Peyer's patch (tissue), 4 donors: ENCODE measurements around the gene LAD1. TPM values are rescaled to one million over a fixed set of nuclear protein-coding genes. Genes with fewer than 3 reads are reported as not detected.

Source experiments
- DNase-seq, 3 donors: peaks; one replicate each; pipeline ENCODE4 v3.0.0-alpha.2; 2017 to 2019
- H3K27ac ChIP-seq, 4 donors: fragments of 200-600 bp; sonication (generic); one replicate each; pipeline ENCODE4 v1.5.1; 2016 to 2019
- H3K27me3 ChIP-seq, 2 donors: fragments of 200-600 bp; sonication (generic); one replicate each; pipeline ENCODE4 v1.5.1; 2019
- H3K36me3 ChIP-seq, 3 donors: fragments of 200-600 bp; sonication (generic); one replicate each; pipeline ENCODE4 v1.5.1; 2016 to 2019
- H3K4me1 ChIP-seq, 4 donors: fragments of 200-600 bp; sonication (generic); one replicate each; pipeline ENCODE4 v1.5.1; 2016 to 2019
- H3K4me3 ChIP-seq, 4 donors: fragments of 200-600 bp; sonication (generic); 1 replicate in 3 of 4; 2 replicates in 1 of 4; pipeline ENCODE4 v1.5.1; 2016 to 2019; ENCODE audit warnings: mild to moderate bottlenecking in 1 of 4
- H3K9me3 ChIP-seq, 4 donors: fragments of 200-600 bp; sonication (generic); one replicate each; pipeline ENCODE4 v1.5.1; 2016 to 2019; ENCODE audit warnings: mild to moderate bottlenecking in 1 of 4
- POLR2A ChIP-seq, 2 donors: fragments of 450-650 bp; IDR thresholded peaks; one replicate each; pipeline ENCODE4 v1.5.1; 2017; ENCODE audit warnings: antibody characterized with exemption in 2 of 2, mild to moderate bottlenecking in 2 of 2, moderate library complexity in 2 of 2
- total RNA-seq, 4 donors: library from RNA; depleted of rRNA; stranded (reverse); fragments of >200 nt; gene quantifications; one replicate each; pipeline ENCODE4 v1.1.0, GENCODE V29; 2016
- TF ChIP-seq, protein P1 (sequence below), 6 experiments: fragments of 450-650 bp in 4 of 6; fragments of 200-600 bp in 2 of 6; sonication (generic) in 1 of 6; IDR thresholded peaks; one replicate each; pipeline ENCODE4 v1.5.1; 2017 to 2019; ENCODE audit warnings: antibody characterized with exemption in 6 of 6, mild to moderate bottlenecking in 3 of 6, moderate library complexity in 1 of 6

The LAD1 gene
- total RNA-seq, 4 donors from 2014 or later: 106 to 224 (median 192) TPM

DNA sequence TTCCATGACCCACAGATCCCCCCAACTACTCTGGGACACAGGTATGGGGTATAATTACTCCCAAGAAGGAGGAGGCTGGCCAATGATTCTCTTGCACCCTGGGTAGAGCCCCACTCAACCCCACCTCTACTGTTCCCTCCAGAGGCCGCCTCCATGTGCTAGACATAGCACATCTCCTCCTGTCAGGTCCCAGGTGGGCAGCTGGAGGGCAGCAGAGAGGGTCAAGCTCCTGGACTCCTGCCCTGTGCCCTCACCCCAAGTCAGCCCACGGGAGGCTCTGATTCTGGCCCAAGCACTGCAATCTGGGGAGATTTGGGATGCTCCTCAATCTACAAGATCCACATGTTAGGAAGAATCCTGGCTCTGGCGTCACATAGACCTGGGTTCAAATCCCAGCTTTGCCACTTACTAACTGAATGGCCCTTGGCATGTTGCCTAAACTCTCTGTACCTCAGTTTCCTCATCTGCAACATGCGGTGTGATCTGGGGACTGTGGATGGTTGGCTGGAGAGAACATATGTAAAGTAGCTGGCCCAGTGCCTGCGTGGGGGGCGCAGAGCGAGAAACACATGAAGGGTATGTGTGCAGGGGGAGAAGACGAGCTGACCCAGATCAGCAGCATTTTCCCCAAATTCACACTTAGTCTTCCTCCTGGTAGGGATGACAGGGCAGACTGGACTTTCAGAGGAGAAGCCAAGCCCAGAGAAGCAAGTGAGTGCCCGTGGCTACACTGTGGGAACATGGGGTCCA, 44.8 kb downstream of the LAD1 start:
- TF ChIP-seq POLR2A (IDR thresholded peaks at IDR 0.05): no peak
- TF ChIP-seq, protein P1, sequence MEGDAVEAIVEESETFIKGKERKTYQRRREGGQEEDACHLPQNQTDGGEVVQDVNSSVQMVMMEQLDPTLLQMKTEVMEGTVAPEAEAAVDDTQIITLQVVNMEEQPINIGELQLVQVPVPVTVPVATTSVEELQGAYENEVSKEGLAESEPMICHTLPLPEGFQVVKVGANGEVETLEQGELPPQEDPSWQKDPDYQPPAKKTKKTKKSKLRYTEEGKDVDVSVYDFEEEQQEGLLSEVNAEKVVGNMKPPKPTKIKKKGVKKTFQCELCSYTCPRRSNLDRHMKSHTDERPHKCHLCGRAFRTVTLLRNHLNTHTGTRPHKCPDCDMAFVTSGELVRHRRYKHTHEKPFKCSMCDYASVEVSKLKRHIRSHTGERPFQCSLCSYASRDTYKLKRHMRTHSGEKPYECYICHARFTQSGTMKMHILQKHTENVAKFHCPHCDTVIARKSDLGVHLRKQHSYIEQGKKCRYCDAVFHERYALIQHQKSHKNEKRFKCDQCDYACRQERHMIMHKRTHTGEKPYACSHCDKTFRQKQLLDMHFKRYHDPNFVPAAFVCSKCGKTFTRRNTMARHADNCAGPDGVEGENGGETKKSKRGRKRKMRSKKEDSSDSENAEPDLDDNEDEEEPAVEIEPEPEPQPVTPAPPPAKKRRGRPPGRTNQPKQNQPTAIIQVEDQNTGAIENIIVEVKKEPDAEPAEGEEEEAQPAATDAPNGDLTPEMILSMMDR (IDR thresholded peaks at IDR 0.05): no peak

DNA sequence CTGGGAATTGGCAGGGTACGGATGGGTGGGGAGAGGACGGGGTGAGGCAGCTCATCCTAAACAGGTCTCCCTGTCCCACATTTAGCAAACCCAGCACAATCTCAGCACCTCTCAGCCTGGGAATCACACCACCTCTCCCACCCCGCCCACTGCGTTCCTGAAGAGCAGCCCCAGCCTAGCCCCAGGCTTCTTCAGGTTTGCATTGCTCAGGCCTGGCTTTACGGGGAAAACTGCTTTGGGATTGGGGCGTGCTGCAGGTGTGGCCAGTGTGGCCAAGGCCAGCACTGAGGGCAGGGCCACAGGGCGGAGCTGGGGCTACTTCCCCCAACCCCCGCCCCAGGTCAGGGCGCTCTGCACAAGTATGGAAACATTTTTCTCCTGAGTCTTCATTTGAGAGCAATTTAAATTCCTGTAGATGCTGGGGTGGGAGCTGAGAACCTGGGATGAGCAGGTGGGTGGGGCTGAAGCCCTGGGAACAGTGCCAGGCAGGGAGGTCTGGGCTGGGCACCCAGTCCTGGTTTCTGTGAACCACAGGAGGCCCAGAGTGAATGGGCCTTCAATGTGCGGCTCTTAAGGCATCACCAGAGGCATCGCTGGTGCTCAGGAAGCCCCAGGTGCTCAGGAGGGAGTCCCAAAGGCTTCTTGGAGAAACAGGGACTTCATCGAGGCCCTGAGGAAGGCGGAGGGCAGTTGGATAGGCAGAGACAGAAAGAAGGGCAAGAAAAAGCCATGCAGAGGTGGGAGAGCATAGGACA, 45.8 kb downstream of the LAD1 start:
- Histone ChIP-seq H3K27me3 (no peaks in the 10 kb centered on the region), H3K4me1 (no peaks in the 10 kb centered on the region), H3K36me3 (no peaks in the 10 kb centered on the region), H3K4me3 (no peak overlapping the region), H3K9me3 (no peaks in the 10 kb centered on the region), H3K27ac (no peak overlapping the region)
- TF ChIP-seq, protein P1 (IDR thresholded peaks at IDR 0.05): no peak
- TF ChIP-seq POLR2A (IDR thresholded peaks at IDR 0.05): no peak
- peak in 1 of 3 donors; percentile 26 for DNase-seq

More for the DNA sequence above, 44.8 kb downstream of the LAD1 start:
- H3K27ac ChIP-seq: no peak overlapping the region
- no peaks in the 10 kb centered on the region for H3K9me3 ChIP-seq
- H3K4me3 ChIP-seq: no peak overlapping the region
- DNase-seq: peak in 1 of 3 donors; percentile 15
- no peaks in the 10 kb centered on the region for H3K4me1 ChIP-seq
- H3K36me3 ChIP-seq: no peaks in the 10 kb centered on the region
- no peaks in the 10 kb centered on the region for H3K27me3 ChIP-seq

DNA sequence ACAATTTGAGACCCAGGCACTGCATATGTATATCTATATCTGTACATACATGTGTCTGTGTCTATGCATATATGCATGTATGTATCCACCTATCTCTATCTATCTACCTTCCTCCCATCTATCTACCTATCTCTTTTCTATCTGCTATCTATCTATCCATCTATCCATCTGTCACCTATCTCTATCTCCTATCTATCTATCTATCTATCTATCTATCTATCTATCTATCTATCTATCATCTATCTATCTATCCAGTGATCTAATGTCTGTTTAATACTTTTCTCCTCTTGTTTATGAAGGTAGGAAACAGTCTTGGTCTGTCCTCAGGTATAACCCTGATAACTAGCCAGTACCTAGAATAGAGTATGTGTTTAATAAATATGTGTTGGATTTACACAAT, 47.5 kb downstream of the LAD1 start:
- Histone ChIP-seq H3K27me3 (no peaks in the 10 kb centered on the region), H3K27ac (no peak overlapping the region)

DNA sequence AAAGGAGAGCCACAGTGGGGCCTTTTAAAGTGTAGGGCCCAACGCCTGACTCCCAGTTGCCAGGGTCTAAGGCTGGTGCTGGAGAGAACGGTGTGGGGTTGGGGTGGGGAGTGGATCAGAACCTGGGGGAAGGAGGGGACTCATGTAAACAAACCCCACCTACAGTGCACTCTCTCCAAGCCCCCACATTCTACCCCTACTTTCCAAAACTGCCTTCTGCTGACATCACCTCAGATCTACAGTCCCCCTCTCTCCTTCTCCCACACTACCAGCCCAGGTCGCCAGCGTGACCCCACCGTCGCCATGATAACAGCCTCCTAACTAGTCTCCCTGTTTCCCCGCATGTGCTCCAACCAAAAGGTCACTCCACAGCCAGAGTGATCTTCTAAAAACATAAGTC, 48.2 kb downstream of the LAD1 start:
- Histone ChIP-seq H3K27ac (no peak overlapping the region), H3K4me1 (no peaks in the 10 kb centered on the region), H3K4me3 (no peak overlapping the region), H3K36me3 (no peaks in the 10 kb centered on the region), H3K9me3 (no peaks in the 10 kb centered on the region), H3K27me3 (no peaks in the 10 kb centered on the region)
- TF ChIP-seq, protein P1 (IDR thresholded peaks at IDR 0.05): no peak
- no peak for TF ChIP-seq POLR2A (IDR thresholded peaks at IDR 0.05)
- peak in 1 of 3 donors; percentile 19 for DNase-seq

More for the DNA sequence above, 47.5 kb downstream of the LAD1 start:
- no peaks in the 10 kb centered on the region for H3K9me3 ChIP-seq
- H3K36me3 ChIP-seq: no peaks in the 10 kb centered on the region
- no peak for DNase-seq
- TF ChIP-seq, protein P1 (IDR thresholded peaks at IDR 0.05): no peak
- no peak for TF ChIP-seq POLR2A (IDR thresholded peaks at IDR 0.05)
- no peak overlapping the region for H3K4me3 ChIP-seq
- no peaks in the 10 kb centered on the region for H3K4me1 ChIP-seq

DNA sequence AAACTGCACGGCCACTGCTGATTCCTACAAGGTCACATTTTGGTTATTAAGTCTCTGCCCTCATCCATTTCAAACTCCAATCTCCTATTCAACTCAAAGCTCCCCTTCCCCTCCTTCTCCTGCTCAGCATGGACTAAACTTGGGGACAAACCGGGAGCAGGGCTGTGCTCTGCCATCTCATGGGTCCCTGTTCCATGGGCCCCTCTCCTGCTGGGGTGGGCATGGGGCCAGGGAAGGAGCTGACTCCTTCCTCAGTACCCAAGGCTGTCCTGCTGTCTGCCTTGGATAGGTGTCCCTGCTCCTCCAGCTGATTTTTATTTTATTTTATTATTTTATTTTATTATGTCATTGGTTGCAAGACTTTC, 48.8 kb downstream of the LAD1 start:
- Histone ChIP-seq H3K36me3 (no peaks in the 10 kb centered on the region), H3K4me1 (no peaks in the 10 kb centered on the region), H3K9me3 (no peaks in the 10 kb centered on the region), H3K27me3 (no peaks in the 10 kb centered on the region), H3K4me3 (no peak overlapping the region), H3K27ac (no peak overlapping the region)
- TF ChIP-seq, protein P1 (IDR thresholded peaks at IDR 0.05): no peak
- no peak for TF ChIP-seq POLR2A (IDR thresholded peaks at IDR 0.05)
- DNase-seq: peak in 1 of 3 donors; percentile 18
